Endodermal cell (in vitro differentiated cells): ENCODE data around the gene KLF5. TPM values are rescaled to one million over a fixed set of nuclear protein-coding genes. Genes with fewer than 3 reads are reported as not detected.
A peak's percentile ranks its signal among the peaks of the same experiment; 100 is the strongest.

ENCODE experiments used
- DNase-seq: peaks from one replicate; pipeline ENCODE4 v3.0.0-alpha.2; 2017
- H3K27ac ChIP-seq: 2 replicates; pipeline ENCODE4 v1.5.1; 2013; ENCODE audit warnings: mild to moderate bottlenecking, low read depth, low read length, moderate library complexity
- H3K27me3 ChIP-seq: 2 replicates; pipeline ENCODE4 v1.6.1; 2013; ENCODE audit warnings: mild to moderate bottlenecking, low read length, moderate library complexity; ENCODE audit not compliant: insufficient read depth, control insufficient read depth, poor library complexity, severe bottlenecking
- H3K36me3 ChIP-seq: 2 replicates; pipeline ENCODE4 v1.7.0; 2013; ENCODE audit warnings: mild to moderate bottlenecking, low read length, moderate library complexity; ENCODE audit not compliant: control insufficient read depth, insufficient read depth
- H3K4me1 ChIP-seq: one replicate; pipeline ENCODE4 v1.7.0; 2013; ENCODE audit warnings: low read length; ENCODE audit not compliant: control insufficient read depth, insufficient read depth
- H3K4me3 ChIP-seq: 2 replicates; pipeline ENCODE4 v1.5.1; 2013; ENCODE audit warnings: mild to moderate bottlenecking, low read length, moderate library complexity
- H3K9ac ChIP-seq: 2 replicates; pipeline ENCODE4 v1.6.1; 2013; ENCODE audit warnings: mild to moderate bottlenecking, low read length, moderate library complexity; ENCODE audit not compliant: poor library complexity, severe bottlenecking; ENCODE audit errors: extremely low read depth
- H3K9me3 ChIP-seq: 2 replicates; pipeline ENCODE4 v1.6.1; 2013; ENCODE audit warnings: mild to moderate bottlenecking, low read length, moderate library complexity; ENCODE audit not compliant: control insufficient read depth
- H3K27ac Mint-ChIP-seq: 2 replicates; pipeline ENCODE4 v1.8.0; 2020; ENCODE audit warnings: mixed read lengths
- H3K27me3 Mint-ChIP-seq: 2 replicates; pipeline ENCODE4 v1.8.0; 2021; ENCODE audit warnings: mild to moderate bottlenecking, mixed read lengths; ENCODE audit not compliant: insufficient read depth
- H3K36me3 Mint-ChIP-seq: 2 replicates; pipeline ENCODE4 v1.8.0; 2020; ENCODE audit warnings: low read depth, mixed read lengths
- H3K4me1 Mint-ChIP-seq: 2 replicates; pipeline ENCODE4 v1.8.0; 2020; ENCODE audit warnings: mixed read lengths
- H3K4me3 Mint-ChIP-seq: 2 replicates; pipeline ENCODE4 v1.8.0; 2020; ENCODE audit warnings: mild to moderate bottlenecking, moderate library complexity, mixed read lengths
- H3K9me3 Mint-ChIP-seq: 2 replicates; pipeline ENCODE4 v1.8.0; 2020; ENCODE audit warnings: mild to moderate bottlenecking, mixed read lengths
- CTCF ChIP-seq: fragments of 200-600 bp; sonication (generic); conservative IDR thresholded peaks from 2 replicates; pipeline ENCODE4 v1.5.0; 2021; ENCODE audit warnings: antibody characterized with exemption, mild to moderate bottlenecking
- WGBS, 2 experiments: methylation state at CpG; one replicate each; pipeline versions ENCODE4 v1.1.5 to v1.1.7; 2013; ENCODE audit warnings: missing lambda C conversion rate in 2 of 2, mixed read lengths in 1 of 2; ENCODE audit not compliant: insufficient coverage in 1 of 2, insufficient read length in 1 of 2; 5-methylcytosine and 5-hydroxymethylcytosine counted together
- total RNA-seq, 2 donors: library from RNA; stranded (reverse); fragmentation: NEBNext Ultra II Directional in 1 of 2; extraction: Animal tissue kit (Norgen Biotek cat#: 25700) in 1 of 2; gene quantifications; 2 replicates in 1 of 2; 3 replicates in 1 of 2; pipeline ENCODE4 v1.2.1, GENCODE V29; 2021

Gene KLF5
- total RNA-seq, 2 donors from 2014 or later, result 39.6 to 41.1 TPM

- H3K27me3 ChIP-seq, result no peaks in the 10 kb centered on the region
- H3K4me3 ChIP-seq, result peak overlapping the region; percentile 44
- H3K4me3 Mint-ChIP-seq, result no peak overlapping the region
- H3K9me3 Mint-ChIP-seq, result peaks cover 42% of the 10 kb centered on the region
- no peaks in the 10 kb centered on the region for H3K4me1 ChIP-seq
- H3K27me3 Mint-ChIP-seq, result no peaks in the 10 kb centered on the region
- no peak overlapping the region for H3K9ac ChIP-seq
- no peak overlapping the region for H3K27ac Mint-ChIP-seq
- H3K36me3 Mint-ChIP-seq, result peaks cover 2% of the 10 kb centered on the region
- no peak for DNase-seq
- H3K4me1 Mint-ChIP-seq, result no peaks in the 10 kb centered on the region
- no peak overlapping the region for H3K27ac ChIP-seq
- no peaks in the 10 kb centered on the region for H3K36me3 ChIP-seq
- H3K9me3 ChIP-seq, result peaks cover 32% of the 10 kb centered on the region
- WGBS, 2 experiments, result 64 to 70% methylated on average over 4 of the region's 4 CpGs
- no peak for TF ChIP-seq CTCF
Measured at GRCh38 chr13:73089213-73089612, 30.4 kb downstream of the KLF5 start.

- Mint-ChIP-seq H3K9me3 (peaks cover 43% of the 10 kb centered on the region), H3K27ac (peak overlapping the region; percentile 89), H3K36me3 (peaks cover 2% of the 10 kb centered on the region), H3K4me3 (no peak overlapping the region), H3K4me1 (no peaks in the 10 kb centered on the region), H3K27me3 (no peaks in the 10 kb centered on the region)
- Histone ChIP-seq H3K27ac (no peak overlapping the region), H3K36me3 (no peaks in the 10 kb centered on the region), H3K4me3 (peak overlapping the region; percentile 44), H3K4me1 (no peaks in the 10 kb centered on the region), H3K27me3 (no peaks in the 10 kb centered on the region), H3K9ac (peak overlapping the region; percentile 11), H3K9me3 (peaks cover 32% of the 10 kb centered on the region)
- 83 to 84% methylated on average over 5 to 8 of the region's 8 CpGs for WGBS, 2 experiments
- peak; percentile 84 for DNase-seq
- no peak for TF ChIP-seq CTCF
Measured at GRCh38 chr13:73090116-73090822, 31.5 kb downstream of the KLF5 start.

DNA sequence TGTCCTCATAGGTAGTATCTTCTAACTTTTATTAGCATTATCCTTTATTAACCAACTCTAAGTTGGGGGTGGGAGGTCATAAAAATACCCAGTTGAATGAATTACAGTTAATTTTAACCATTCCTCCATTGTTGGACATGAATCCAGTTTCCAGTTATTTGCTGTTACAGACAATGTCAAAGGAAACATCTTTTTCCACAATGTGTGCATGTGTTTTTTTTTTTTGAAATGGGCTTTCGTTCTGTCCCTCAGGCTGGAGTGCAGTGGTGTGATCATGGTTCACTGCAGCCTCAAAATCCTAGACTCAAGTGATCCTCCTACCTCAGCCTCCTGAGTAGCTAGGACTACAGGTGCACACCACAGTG lies 32.0 kb downstream of the KLF5 start:
- no peak overlapping the region for H3K4me3 ChIP-seq
- Mint-ChIP-seq H3K4me1 (no peaks in the 10 kb centered on the region), H3K36me3 (peaks cover 2% of the 10 kb centered on the region), H3K4me3 (no peak overlapping the region), H3K27me3 (no peaks in the 10 kb centered on the region), H3K27ac (no peak overlapping the region), H3K9me3 (peaks cover 40% of the 10 kb centered on the region)
- no peaks in the 10 kb centered on the region for H3K36me3 ChIP-seq
- no peaks in the 10 kb centered on the region for H3K27me3 ChIP-seq
- no peak for TF ChIP-seq CTCF
- DNase-seq, result no peak
- no peaks in the 10 kb centered on the region for H3K4me1 ChIP-seq
- H3K9me3 ChIP-seq, result peaks cover 35% of the 10 kb centered on the region
- no peak overlapping the region for H3K27ac ChIP-seq
- WGBS, 2 experiments, result 44 to 67% methylated on average over 1 of the region's 1 CpG
- no peak overlapping the region for H3K9ac ChIP-seq
